ENCODE data around the gene SNX14.

The SNX14 gene

DNA sequence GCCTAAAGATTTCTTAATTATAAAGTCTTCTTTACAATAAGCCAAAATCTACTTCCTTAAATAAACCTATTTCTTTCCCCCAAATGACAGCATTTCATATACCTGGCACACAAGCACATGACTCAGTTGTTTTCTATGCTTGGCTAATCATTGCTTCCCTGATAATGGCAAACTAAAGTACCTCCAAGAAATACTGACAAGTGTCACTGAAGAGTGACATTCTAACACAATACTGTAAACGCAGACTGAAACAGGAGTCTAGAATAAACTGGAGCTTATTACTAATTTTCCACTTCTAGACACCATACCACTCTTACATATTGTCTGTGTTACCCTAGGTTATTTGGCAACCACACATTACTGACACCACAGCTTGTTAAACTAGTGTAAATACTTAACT, 34.7 kb upstream of the SNX14 start:
- H3K36me3 ChIP-seq (ENCODE audit: control insufficient read depth in 1 of 2, insufficient read depth in 2 of 2, low read length in 2 of 2), result peaks cover 39 to 80% of the 10 kb centered on the region in 2 donors
- no peaks in the 10 kb centered on the region for H3K9me3 ChIP-seq (ENCODE audit: control insufficient read depth in 1 of 2, low read length in 2 of 2)

DNA sequence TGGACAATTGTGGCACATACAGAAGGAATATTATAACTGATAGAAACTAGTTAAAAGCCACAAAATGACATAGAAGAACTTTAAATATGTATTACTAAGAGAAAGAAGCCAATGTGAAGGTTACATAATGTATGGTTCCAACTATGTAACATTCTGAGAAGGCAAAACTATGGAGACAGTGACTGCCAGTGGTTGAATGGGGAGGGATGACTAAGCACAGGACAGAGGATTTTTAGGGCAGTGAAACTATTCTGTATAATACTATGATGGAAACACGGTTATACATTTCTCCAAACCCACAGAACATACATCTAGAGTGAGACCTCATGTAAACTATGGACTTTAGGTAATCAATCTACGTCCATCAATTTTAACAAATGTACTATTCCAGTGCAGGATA, 26.6 kb upstream of the SNX14 start:
- H3K9ac ChIP-seq (ENCODE audit: low read depth in 1 of 2, low read length in 2 of 2), result no peak overlapping the region
- no peak overlapping the region for H3K27ac ChIP-seq (ENCODE audit: low read depth, low read length)
- H3K9me3 ChIP-seq (ENCODE audit: control insufficient read depth in 1 of 2, low read length in 2 of 2), result no peaks in the 10 kb centered on the region
- peaks cover 44 to 86% of the 10 kb centered on the region in 2 donors for H3K36me3 ChIP-seq (ENCODE audit: control insufficient read depth in 1 of 2, insufficient read depth in 2 of 2, low read length in 2 of 2)
- H3K27me3 ChIP-seq (ENCODE audit: control insufficient read depth in 1 of 2, insufficient read depth in 2 of 2, low read length in 2 of 2), result no peaks in the 10 kb centered on the region
- H3K4me1 ChIP-seq (ENCODE audit: control insufficient read depth in 1 of 2, insufficient read depth in 2 of 2, low read length in 2 of 2), result no peaks in the 10 kb centered on the region
- no peak overlapping the region for H3K4me3 ChIP-seq (ENCODE audit: low read depth in 1 of 2, low read length in 2 of 2)

More for the DNA sequence above, 34.7 kb upstream of the SNX14 start:
- H3K4me3 ChIP-seq (ENCODE audit: low read depth in 1 of 2, low read length in 2 of 2), result no peak overlapping the region
- no peak overlapping the region for H3K9ac ChIP-seq (ENCODE audit: low read depth in 1 of 2, low read length in 2 of 2)
- H3K27ac ChIP-seq (ENCODE audit: low read depth, low read length), result no peak overlapping the region
- H3K4me1 ChIP-seq (ENCODE audit: control insufficient read depth in 1 of 2, insufficient read depth in 2 of 2, low read length in 2 of 2), result no peaks in the 10 kb centered on the region
- H3K27me3 ChIP-seq (ENCODE audit: control insufficient read depth in 1 of 2, insufficient read depth in 2 of 2, low read length in 2 of 2), result no peaks in the 10 kb centered on the region

DNA sequence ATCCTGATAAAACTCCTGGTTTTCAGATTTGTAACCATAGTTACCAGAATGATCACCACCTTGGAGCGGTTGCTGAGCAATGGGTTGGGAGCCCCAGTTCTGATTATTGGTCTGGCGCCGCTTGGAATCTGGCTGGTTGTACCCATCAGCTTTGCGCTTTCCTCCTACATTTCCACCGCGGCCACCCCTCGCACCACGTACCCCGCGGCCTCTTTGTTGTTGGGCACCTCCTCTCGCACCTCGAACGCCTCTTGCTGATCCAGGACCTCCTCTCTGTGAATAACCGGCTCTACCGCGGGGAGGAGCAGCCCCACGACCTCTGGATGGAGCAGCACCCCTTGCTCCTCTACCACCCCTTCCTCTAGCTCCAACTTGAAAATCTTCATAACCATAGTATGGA, 21.1 kb upstream of the SNX14 start:
- Histone ChIP-seq H3K9me3 (ENCODE audit: control insufficient read depth in 1 of 2, low read length in 2 of 2) (no peaks in the 10 kb centered on the region), H3K36me3 (ENCODE audit: control insufficient read depth in 1 of 2, insufficient read depth in 2 of 2, low read length in 2 of 2) (peaks cover 37 to 96% of the 10 kb centered on the region in 2 donors), H3K27ac (ENCODE audit: low read depth, low read length) (no peak overlapping the region), H3K4me1 (ENCODE audit: control insufficient read depth in 1 of 2, insufficient read depth in 2 of 2, low read length in 2 of 2) (no peaks in the 10 kb centered on the region), H3K27me3 (ENCODE audit: control insufficient read depth in 1 of 2, insufficient read depth in 2 of 2, low read length in 2 of 2) (no peaks in the 10 kb centered on the region), H3K9ac (ENCODE audit: low read depth in 1 of 2, low read length in 2 of 2) (no peak overlapping the region), H3K4me3 (ENCODE audit: low read depth in 1 of 2, low read length in 2 of 2) (no peak overlapping the region)

DNA sequence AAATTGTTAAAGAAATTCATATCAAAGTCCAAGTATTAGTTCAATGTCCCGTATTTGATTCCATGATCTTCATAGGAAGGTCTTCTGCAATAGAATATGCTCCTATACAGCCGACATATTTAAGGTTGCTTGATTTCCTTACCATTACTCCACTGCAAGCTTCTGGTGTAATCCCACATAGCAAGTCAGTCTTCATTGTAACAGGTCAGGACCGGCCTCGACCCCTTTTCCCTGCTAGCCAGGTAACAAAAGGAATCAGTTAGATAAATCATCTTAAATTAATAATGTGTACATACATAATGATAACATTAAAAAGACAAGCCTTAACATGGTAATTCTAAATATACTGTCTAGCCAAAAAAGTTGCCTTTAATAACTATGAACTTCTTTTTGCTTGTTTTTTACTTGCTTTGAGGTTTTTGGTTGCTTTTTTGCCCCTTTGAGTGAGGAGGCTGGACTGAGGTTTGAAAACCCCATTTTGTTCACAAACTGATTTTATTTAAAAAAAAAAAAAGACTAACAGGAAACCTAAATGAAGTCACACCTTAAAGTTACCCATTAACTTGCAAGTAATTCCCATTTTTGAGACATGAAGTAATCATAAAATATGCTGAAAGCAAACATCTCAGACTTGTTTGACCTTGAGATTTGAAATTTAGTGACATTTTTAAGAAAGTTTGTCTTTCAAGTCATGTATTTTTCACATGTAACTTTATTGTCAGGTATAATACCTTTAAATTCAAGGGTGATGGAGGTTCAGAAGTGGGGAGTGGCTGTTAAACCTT, 19.2 kb upstream of the SNX14 start:
- peaks cover 31 to 96% of the 10 kb centered on the region in 2 donors for H3K36me3 ChIP-seq (ENCODE audit: control insufficient read depth in 1 of 2, insufficient read depth in 2 of 2, low read length in 2 of 2)
- H3K27ac ChIP-seq (ENCODE audit: low read depth, low read length), result no peak overlapping the region
- no peaks in the 10 kb centered on the region for H3K27me3 ChIP-seq (ENCODE audit: control insufficient read depth in 1 of 2, insufficient read depth in 2 of 2, low read length in 2 of 2)
- no peak overlapping the region for H3K4me3 ChIP-seq (ENCODE audit: low read depth in 1 of 2, low read length in 2 of 2)
- no peaks in the 10 kb centered on the region for H3K4me1 ChIP-seq (ENCODE audit: control insufficient read depth in 1 of 2, insufficient read depth in 2 of 2, low read length in 2 of 2)
- H3K9me3 ChIP-seq (ENCODE audit: control insufficient read depth in 1 of 2, low read length in 2 of 2), result no peaks in the 10 kb centered on the region
- no peak overlapping the region for H3K9ac ChIP-seq (ENCODE audit: low read depth in 1 of 2, low read length in 2 of 2)

DNA sequence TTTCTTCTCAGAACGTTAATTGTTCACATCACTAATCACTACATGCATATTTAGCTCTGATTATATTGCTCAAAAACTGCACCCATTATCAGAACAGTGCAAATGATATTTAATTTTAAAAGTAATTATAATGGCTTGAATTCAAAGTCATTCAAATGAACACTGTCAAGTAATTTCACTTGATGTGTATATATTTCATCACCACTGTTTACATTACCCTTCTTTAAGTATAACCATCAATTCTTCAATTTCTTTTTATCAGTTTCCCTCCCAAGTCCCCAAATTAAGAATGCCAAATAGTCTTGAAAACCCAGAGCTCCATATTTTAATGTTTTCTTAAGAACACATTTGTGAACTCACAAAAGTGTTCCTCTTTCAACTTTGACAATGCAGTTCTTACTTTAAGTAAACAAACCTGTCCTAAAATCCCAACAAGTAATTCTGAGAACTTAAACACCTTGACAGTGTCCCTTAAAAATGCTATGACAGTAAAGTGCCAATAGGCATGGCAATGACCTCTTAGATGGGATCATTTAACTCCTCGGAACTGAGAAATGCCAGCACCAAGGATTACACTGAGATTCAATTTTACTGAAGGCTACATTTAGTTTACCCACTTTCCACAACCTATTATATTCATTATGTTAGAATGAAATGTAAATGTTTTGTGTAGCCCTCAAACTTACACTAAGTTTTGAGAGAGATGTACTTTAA, 16.7 kb upstream of the SNX14 start:
- no peaks in the 10 kb centered on the region for H3K4me1 ChIP-seq (ENCODE audit: control insufficient read depth in 1 of 2, insufficient read depth in 2 of 2, low read length in 2 of 2)
- H3K27me3 ChIP-seq (ENCODE audit: control insufficient read depth in 1 of 2, insufficient read depth in 2 of 2, low read length in 2 of 2), result no peaks in the 10 kb centered on the region
- H3K9ac ChIP-seq (ENCODE audit: low read depth in 1 of 2, low read length in 2 of 2), result no peak overlapping the region
- H3K4me3 ChIP-seq (ENCODE audit: low read depth in 1 of 2, low read length in 2 of 2), result no peak overlapping the region
- no peaks in the 10 kb centered on the region for H3K9me3 ChIP-seq (ENCODE audit: control insufficient read depth in 1 of 2, low read length in 2 of 2)
- peaks cover 25 to 82% of the 10 kb centered on the region in 2 donors for H3K36me3 ChIP-seq (ENCODE audit: control insufficient read depth in 1 of 2, insufficient read depth in 2 of 2, low read length in 2 of 2)
- H3K27ac ChIP-seq (ENCODE audit: low read depth, low read length), result no peak overlapping the region

DNA sequence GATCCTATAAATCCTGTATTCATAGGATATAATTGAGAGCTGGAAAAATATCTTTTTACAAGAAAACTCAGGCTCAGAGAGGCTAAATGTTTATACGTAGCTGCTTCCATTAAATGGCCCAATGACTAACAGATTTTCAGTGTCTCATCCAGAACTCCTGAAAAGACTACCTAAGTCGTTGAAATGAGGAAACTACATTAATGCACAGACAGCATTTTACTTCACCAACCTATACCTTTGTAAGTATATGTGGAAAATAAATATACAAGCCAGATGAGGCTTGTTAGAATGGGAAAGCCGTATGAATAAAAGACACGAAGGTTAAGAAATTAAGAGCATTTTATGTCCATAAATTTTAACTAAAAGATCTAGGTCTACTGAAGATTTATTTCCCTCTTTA, 8.4 kb upstream of the SNX14 start:
- Histone ChIP-seq H3K4me3 (ENCODE audit: low read depth in 1 of 2, low read length in 2 of 2) (no peak overlapping the region), H3K27ac (ENCODE audit: low read depth, low read length) (no peak overlapping the region), H3K9ac (ENCODE audit: low read depth in 1 of 2, low read length in 2 of 2) (no peak overlapping the region), H3K27me3 (ENCODE audit: control insufficient read depth in 1 of 2, insufficient read depth in 2 of 2, low read length in 2 of 2) (no peaks in the 10 kb centered on the region), H3K36me3 (ENCODE audit: control insufficient read depth in 1 of 2, insufficient read depth in 2 of 2, low read length in 2 of 2) (peaks cover 7 to 11% of the 10 kb centered on the region in 2 donors), H3K9me3 (ENCODE audit: control insufficient read depth in 1 of 2, low read length in 2 of 2) (no peaks in the 10 kb centered on the region), H3K4me1 (ENCODE audit: control insufficient read depth in 1 of 2, insufficient read depth in 2 of 2, low read length in 2 of 2) (no peaks in the 10 kb centered on the region)

DNA sequence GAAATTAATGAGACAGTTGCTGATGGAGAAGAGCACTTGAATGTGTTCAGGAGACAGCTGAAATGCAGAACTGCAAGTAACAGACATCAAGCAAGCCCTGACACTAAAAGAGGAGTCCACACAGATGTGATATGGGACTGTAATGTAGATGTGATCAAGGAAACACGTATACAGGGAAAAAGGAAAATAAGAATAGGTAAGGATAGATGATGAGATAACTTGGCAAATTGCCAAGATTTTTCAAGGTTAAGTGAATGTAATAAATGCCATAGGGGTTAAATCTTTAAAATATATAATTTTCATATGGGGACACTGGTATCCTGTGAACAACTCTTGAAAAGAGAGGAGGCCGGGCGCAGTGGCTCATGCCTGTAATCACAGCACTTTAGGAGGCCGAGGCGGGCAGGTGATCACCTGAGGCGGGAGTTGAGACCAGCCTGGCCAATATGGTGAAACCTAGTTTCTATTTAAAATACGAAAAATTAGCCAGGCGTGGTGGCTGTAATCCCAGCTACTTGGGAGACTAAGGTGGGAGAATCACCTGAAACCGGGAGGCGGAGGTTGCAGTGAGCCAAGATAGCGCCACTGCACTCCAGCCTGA, 7.2 kb upstream of the SNX14 start:
- H3K9me3 ChIP-seq (ENCODE audit: control insufficient read depth in 1 of 2, low read length in 2 of 2), result no peaks in the 10 kb centered on the region
- H3K9ac ChIP-seq (ENCODE audit: low read depth in 1 of 2, low read length in 2 of 2), result no peak overlapping the region
- H3K27me3 ChIP-seq (ENCODE audit: control insufficient read depth in 1 of 2, insufficient read depth in 2 of 2, low read length in 2 of 2), result no peaks in the 10 kb centered on the region
- no peak overlapping the region for H3K27ac ChIP-seq (ENCODE audit: low read depth, low read length)
- no peak overlapping the region for H3K4me3 ChIP-seq (ENCODE audit: low read depth in 1 of 2, low read length in 2 of 2)
- peaks cover 2 to 7% of the 10 kb centered on the region in 2 donors for H3K36me3 ChIP-seq (ENCODE audit: control insufficient read depth in 1 of 2, insufficient read depth in 2 of 2, low read length in 2 of 2)
- H3K4me1 ChIP-seq (ENCODE audit: control insufficient read depth in 1 of 2, insufficient read depth in 2 of 2, low read length in 2 of 2), result no peaks in the 10 kb centered on the region

DNA sequence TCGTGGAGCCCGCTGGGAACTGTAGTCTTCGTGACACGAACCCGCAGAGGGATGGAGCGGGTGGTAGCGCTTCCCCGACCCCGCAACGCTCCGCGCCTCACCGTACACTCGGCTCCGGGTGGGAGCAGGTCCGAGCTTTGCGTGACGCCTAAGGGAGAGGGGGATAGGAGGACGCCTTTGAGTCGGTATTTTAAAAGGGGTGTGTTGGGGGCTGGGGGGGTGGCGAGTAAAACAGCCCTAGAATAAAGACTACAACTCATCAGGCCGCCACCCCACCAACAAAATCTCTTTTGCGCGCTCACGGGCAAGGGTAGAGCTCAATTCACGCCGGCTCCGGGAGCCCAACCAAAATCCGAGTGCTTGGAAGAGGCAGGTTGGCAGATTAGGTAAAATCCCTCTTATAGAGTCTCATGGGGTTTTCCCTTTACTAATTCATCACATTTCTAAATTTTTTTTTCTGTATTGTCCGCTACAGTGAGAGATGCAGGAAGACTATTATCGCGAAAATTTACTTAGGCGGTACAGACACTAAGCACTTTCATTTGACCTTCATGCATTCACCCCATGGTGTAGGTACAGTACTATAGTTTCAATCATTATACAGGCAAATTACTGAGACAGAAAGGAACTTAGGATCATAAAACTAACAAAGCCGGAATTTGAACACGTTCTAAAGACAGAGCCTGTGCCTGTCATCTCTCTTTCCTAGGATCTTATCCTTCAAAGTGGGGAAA, 706 bp upstream of the SNX14 start:
- Histone ChIP-seq H3K36me3 (ENCODE audit: control insufficient read depth in 1 of 2, insufficient read depth in 2 of 2, low read length in 2 of 2) (no peaks in the 10 kb centered on the region), H3K27ac (ENCODE audit: low read depth, low read length) (peak overlapping the region; percentile 99), H3K9ac (ENCODE audit: low read depth in 1 of 2, low read length in 2 of 2) (peak overlapping the region; percentile 83 to 98)

DNA sequence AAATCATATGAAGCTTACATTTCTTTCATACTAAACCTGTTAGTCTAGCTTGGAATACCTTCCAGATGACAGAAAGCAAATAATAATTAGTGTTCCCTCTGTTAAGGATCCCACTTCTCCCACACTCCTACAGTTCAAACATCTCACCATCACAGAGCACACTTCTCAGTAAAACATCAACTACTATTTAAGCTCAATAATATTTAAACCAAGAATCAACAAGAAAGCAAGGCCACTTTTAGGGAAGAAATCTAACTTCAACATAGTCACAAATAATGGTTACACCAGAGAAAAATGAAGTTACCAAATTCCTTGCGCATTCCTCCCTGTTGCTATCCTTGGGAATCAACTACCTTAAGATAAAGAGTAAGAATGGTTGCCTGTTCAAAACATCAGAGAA, 1.6 kb downstream of the SNX14 start:
- Histone ChIP-seq H3K27me3 (ENCODE audit: control insufficient read depth in 1 of 2, insufficient read depth in 2 of 2, low read length in 2 of 2) (no peaks in the 10 kb centered on the region), H3K27ac (ENCODE audit: low read depth, low read length) (no peak overlapping the region), H3K9me3 (ENCODE audit: control insufficient read depth in 1 of 2, low read length in 2 of 2) (no peaks in the 10 kb centered on the region), H3K4me1 (ENCODE audit: control insufficient read depth in 1 of 2, insufficient read depth in 2 of 2, low read length in 2 of 2) (peaks cover 15% of the 10 kb centered on the region in 2 donors), H3K9ac (ENCODE audit: low read depth in 1 of 2, low read length in 2 of 2) (no peak overlapping the region), H3K4me3 (ENCODE audit: low read depth in 1 of 2, low read length in 2 of 2) (no peak overlapping the region), H3K36me3 (ENCODE audit: control insufficient read depth in 1 of 2, insufficient read depth in 2 of 2, low read length in 2 of 2) (no peaks in the 10 kb centered on the region)

More for the DNA sequence above, 706 bp upstream of the SNX14 start:
- H3K9me3 ChIP-seq (ENCODE audit: control insufficient read depth in 1 of 2, low read length in 2 of 2), result no peaks in the 10 kb centered on the region
- peaks cover 15% of the 10 kb centered on the region in 2 donors for H3K4me1 ChIP-seq (ENCODE audit: control insufficient read depth in 1 of 2, insufficient read depth in 2 of 2, low read length in 2 of 2)
- no peaks in the 10 kb centered on the region for H3K27me3 ChIP-seq (ENCODE audit: control insufficient read depth in 1 of 2, insufficient read depth in 2 of 2, low read length in 2 of 2)
- H3K4me3 ChIP-seq (ENCODE audit: low read depth in 1 of 2, low read length in 2 of 2), result peak overlapping the region; percentile 85 to 96
